Measurements from ENCODE around the gene HSPA1A.
"Not testable (repeated sequence)": the region's sequence is repeated elsewhere in the genome, so short reads cannot be mapped to it uniquely, and the experiment has no call there.

Gene HSPA1A

DNA sequence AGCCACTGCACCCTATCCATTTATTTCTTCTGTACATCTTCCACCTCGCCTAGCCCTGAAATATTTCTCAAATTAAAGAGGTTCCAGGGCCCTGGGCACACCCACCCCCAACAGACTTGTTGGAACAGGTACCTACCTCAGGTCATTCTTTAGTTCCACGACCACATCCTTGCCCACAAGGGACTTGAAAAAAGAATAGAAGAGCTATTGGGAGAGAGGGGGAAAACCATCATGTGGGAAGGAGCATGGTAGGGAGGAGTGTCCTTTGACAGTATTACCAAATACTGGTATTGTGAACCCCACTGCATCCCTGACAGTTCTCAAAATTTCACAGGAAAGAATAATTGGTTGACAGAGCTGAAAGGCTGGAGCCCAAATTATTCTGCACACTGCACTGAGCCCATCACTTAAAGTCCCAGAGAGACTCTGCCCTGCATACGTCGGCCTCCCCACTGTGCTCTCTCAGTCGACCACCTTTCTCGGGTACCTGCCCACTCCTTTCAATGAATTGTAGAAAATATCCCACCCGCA lies 9.3 kb upstream of the HSPA1A start (continued):
- TF ChIP-seq ARNTL (CRISPR knock-in tag; IDR thresholded peaks at IDR 0.05; ENCODE audit: borderline replicate concordance, low read depth): no peak
- no peak for TF ChIP-seq TCF4 (CRISPR knock-in tag; IDR thresholded peaks at IDR 0.05; ENCODE audit: borderline replicate concordance)
- no peak for TF ChIP-seq SNAI2 (CRISPR knock-in tag; IDR thresholded peaks at IDR 0.05)
- TF ChIP-seq PPARA (CRISPR knock-in tag; IDR thresholded peaks at IDR 0.05; ENCODE audit: borderline replicate concordance): no peak
- no peak for TF ChIP-seq ZFP3 (CRISPR knock-in tag; IDR thresholded peaks at IDR 0.05)

GRCh38 chr6:31806470-31807272 lies 8.7 kb upstream of the HSPA1A start, which contains the start of gene LSM2:
TSS of gene LSM2 (minus strand) at chr6:31806966. CDS start at chr6:31806757, 209 bp downstream.
- ATAC-seq: peak; percentile 99
- TF ChIP-seq TSHZ2 (CRISPR knock-in tag; IDR thresholded peaks at IDR 0.05) (no peak), BACH2 (CRISPR knock-in tag; IDR thresholded peaks at IDR 0.05; ENCODE audit: borderline replicate concordance) (no peak)

- not testable (repeated sequence) for ATAC-seq
Measured at GRCh38 chr6:31808599-31808998, 6.7 kb upstream of the HSPA1A start.

DNA sequence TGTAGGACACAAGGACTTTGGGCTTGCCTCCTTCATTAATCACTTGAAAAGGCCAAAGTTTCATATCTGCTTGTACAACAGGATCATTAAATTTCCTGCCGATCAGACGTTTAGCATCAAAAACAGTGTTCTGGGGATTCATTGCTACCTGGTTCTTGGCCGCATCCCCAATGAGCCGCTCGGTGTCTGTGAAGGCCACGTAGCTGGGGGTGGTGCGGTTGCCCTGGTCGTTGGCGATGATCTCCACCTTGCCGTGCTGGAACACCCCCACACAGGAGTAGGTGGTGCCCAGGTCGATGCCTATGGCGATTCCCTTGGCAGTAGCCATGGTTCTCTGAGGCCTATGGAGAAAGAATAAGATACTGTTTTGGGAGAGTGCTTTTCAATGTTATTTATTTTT lies 3.7 kb upstream of the HSPA1A start:
- no peak for ATAC-seq
- TF ChIP-seq ESRRG (CRISPR knock-in tag; IDR thresholded peaks at IDR 0.05): no peak
- TF ChIP-seq PATZ1 (CRISPR knock-in tag; IDR thresholded peaks at IDR 0.05; ENCODE audit: borderline replicate concordance): no peak
- no peak for TF ChIP-seq ZFP30 (CRISPR knock-in tag; IDR thresholded peaks at IDR 0.05)
- TF ChIP-seq, protein P1, sequence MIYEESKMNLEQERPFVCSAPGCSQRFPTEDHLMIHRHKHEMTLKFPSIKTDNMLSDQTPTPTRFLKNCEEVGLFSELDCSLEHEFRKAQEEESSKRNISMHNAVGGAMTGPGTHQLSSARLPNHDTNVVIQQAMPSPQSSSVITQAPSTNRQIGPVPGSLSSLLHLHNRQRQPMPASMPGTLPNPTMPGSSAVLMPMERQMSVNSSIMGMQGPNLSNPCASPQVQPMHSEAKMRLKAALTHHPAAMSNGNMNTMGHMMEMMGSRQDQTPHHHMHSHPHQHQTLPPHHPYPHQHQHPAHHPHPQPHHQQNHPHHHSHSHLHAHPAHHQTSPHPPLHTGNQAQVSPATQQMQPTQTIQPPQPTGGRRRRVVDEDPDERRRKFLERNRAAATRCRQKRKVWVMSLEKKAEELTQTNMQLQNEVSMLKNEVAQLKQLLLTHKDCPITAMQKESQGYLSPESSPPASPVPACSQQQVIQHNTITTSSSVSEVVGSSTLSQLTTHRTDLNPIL (CRISPR knock-in tag; IDR thresholded peaks at IDR 0.05; ENCODE audit: low read depth): no peak
- no peak for TF ChIP-seq PPARA (CRISPR knock-in tag; IDR thresholded peaks at IDR 0.05; ENCODE audit: borderline replicate concordance)
- TF ChIP-seq GLIS3 (CRISPR knock-in tag; IDR thresholded peaks at IDR 0.05): no peak
- TF ChIP-seq RARB (CRISPR knock-in tag; IDR thresholded peaks at IDR 0.05): no peak
- no peak for TF ChIP-seq TCF4 (CRISPR knock-in tag; IDR thresholded peaks at IDR 0.05; ENCODE audit: borderline replicate concordance)
- no peak for TF ChIP-seq BACH2 (CRISPR knock-in tag; IDR thresholded peaks at IDR 0.05; ENCODE audit: borderline replicate concordance)
- TF ChIP-seq CSDC2 (CRISPR knock-in tag; IDR thresholded peaks at IDR 0.05): no peak
- TF ChIP-seq TOX (CRISPR knock-in tag; IDR thresholded peaks at IDR 0.05; ENCODE audit: borderline replicate concordance): no peak
- TF ChIP-seq, protein P2, sequence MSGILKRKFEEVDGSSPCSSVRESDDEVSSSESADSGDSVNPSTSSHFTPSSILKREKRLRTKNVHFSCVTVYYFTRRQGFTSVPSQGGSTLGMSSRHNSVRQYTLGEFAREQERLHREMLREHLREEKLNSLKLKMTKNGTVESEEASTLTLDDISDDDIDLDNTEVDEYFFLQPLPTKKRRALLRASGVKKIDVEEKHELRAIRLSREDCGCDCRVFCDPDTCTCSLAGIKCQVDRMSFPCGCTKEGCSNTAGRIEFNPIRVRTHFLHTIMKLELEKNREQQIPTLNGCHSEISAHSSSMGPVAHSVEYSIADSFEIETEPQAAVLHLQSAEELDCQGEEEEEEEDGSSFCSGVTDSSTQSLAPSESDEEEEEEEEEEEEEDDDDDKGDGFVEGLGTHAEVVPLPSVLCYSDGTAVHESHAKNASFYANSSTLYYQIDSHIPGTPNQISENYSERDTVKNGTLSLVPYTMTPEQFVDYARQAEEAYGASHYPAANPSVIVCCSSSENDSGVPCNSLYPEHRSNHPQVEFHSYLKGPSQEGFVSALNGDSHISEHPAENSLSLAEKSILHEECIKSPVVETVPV (CRISPR knock-in tag; IDR thresholded peaks at IDR 0.05): no peak
- TF ChIP-seq ZFP3 (CRISPR knock-in tag; IDR thresholded peaks at IDR 0.05): no peak
- no peak for TF ChIP-seq OSR1 (CRISPR knock-in tag; IDR thresholded peaks at IDR 0.05)
- no peak for TF ChIP-seq TSHZ2 (CRISPR knock-in tag; IDR thresholded peaks at IDR 0.05)
- TF ChIP-seq ZNF70 (CRISPR knock-in tag; IDR thresholded peaks at IDR 0.05): no peak
